GM12878 (cell line): ENCODE measurements around the gene LHFPL2. TPM values are rescaled to one million over a fixed set of nuclear protein-coding genes. Genes with fewer than 3 reads are reported as not detected.

Experiments used
- ATAC-seq: fragments of 200-7000 bp; cut with Tn5 transposase; 3 replicates; pipeline ENCODE4 v1.9.1; 2020; ENCODE audit warnings: mild to moderate bottlenecking, moderate library complexity
- BruUV-seq: library from RNA; stranded (reverse); fragments of 400-500 nt; replicated peaks from 2 replicates; lab custom pipeline; 2021; lab: Mats Ljungman, UMichigan
- CTCF ChIA-PET: fragments of 300-600 bp; sonication (Branson Sonifier 250); formaldehyde crosslinking; extraction: SDS; loops from one replicate; lab custom pipeline; 2021; ENCODE audit warnings: inconsistent platforms; lab: Yijun Ruan, JAX
- POLR2A ChIA-PET: fragments of 350-600 bp; formaldehyde crosslinking; extraction: SDS; loops from one replicate; lab custom pipeline; 2021; ENCODE audit warnings: inconsistent platforms; lab: Charles Lee
- RAD21 ChIA-PET: fragments of 300-600 bp; sonication (Branson Sonifier 250); formaldehyde crosslinking; loops from one replicate; lab custom pipeline; 2023; ENCODE audit warnings: antibody characterized with exemption; ENCODE audit not compliant: unreplicated experiment; lab: Charles Lee
- SMC1A ChIA-PET: fragments of 300-600 bp; sonication (Branson Sonifier 250); formaldehyde crosslinking; loops from one replicate; lab custom pipeline; 2023; ENCODE audit not compliant: unreplicated experiment, uncharacterized antibody; lab: Charles Lee
- DNase-seq: peaks from one replicate; pipeline ENCODE4 v3.0.0-alpha.2; 2011; ENCODE audit warnings: low read depth, low spot score
- FAIRE-seq: peaks from 3 replicates; lab custom pipeline; 2011; peaks lifted over from hg19 to GRCh38; lab: Jason Lieb, UNC
- H2AFZ ChIP-seq: 2 replicates; pipeline ENCODE4 v1.6.0; 2011; ENCODE audit warnings: low read depth, low read length, control low read depth; ENCODE audit not compliant: control insufficient read depth
- H3K27ac ChIP-seq: 2 replicates; pipeline ENCODE4 v1.5.1; 2011; ENCODE audit warnings: control low read depth; ENCODE audit not compliant: control insufficient read depth, insufficient read depth
- H3K27me3 ChIP-seq, 2 experiments: replicated peaks in 1 of 2; 2 replicates each; pipeline versions ENCODE4 v1.6.0 to v1.6.1; 2011; ENCODE audit warnings: low read length in 1 of 2; ENCODE audit not compliant: control insufficient read depth in 2 of 2, insufficient read depth in 2 of 2
- H3K36me3 ChIP-seq, 2 experiments: 2 replicates each; pipeline ENCODE4 v1.5.1; 2011; ENCODE audit warnings: low read length in 1 of 2; ENCODE audit not compliant: control insufficient read depth in 2 of 2, insufficient read depth in 2 of 2
- H3K4me1 ChIP-seq: 2 replicates; pipeline ENCODE4 v1.6.1; 2011; ENCODE audit warnings: mild to moderate bottlenecking, low read length, moderate library complexity, mixed read lengths; ENCODE audit not compliant: control insufficient read depth, insufficient read depth
- H3K4me2 ChIP-seq: 2 replicates; pipeline ENCODE4 v1.6.0; 2011; ENCODE audit warnings: control low read depth; ENCODE audit not compliant: control insufficient read depth, insufficient read depth
- H3K4me3 ChIP-seq: fragments of 200-600 bp; sonication (generic); 2 replicates; pipeline ENCODE4 v1.5.1; 2016
- H3K79me2 ChIP-seq: 2 replicates; pipeline ENCODE4 v1.6.0; 2011; ENCODE audit warnings: low read length; ENCODE audit not compliant: control insufficient read depth, insufficient read depth
- H3K9ac ChIP-seq: 2 replicates; pipeline ENCODE4 v1.8.0; 2011; ENCODE audit warnings: low read length, control low read depth, mixed read lengths; ENCODE audit not compliant: control insufficient read depth, insufficient read depth
- H3K9me3 ChIP-seq: replicated peaks from 3 replicates; pipeline ENCODE4 v1.5.1; 2011; ENCODE audit warnings: mild to moderate bottlenecking, low read length; ENCODE audit not compliant: control insufficient read depth, insufficient read depth
- H4K20me1 ChIP-seq: 2 replicates; pipeline ENCODE4 v1.6.0; 2011; ENCODE audit not compliant: control insufficient read depth, insufficient read depth
- CREB1 ChIP-seq: IDR thresholded peaks from 2 replicates; pipeline ENCODE4 v1.6.1; 2012; ENCODE audit warnings: low read depth, mild to moderate bottlenecking, inconsistent platforms
- KAT2A ChIP-seq: conservative IDR thresholded peaks from 2 replicates; pipeline ENCODE4 v1.6.1; 2011; ENCODE audit warnings: low read depth, low read length; ENCODE audit not compliant: control insufficient read depth
- MTA3 ChIP-seq: IDR thresholded peaks from 2 replicates; pipeline ENCODE4 v1.6.1; 2012; ENCODE audit warnings: low read length, inconsistent platforms, borderline replicate concordance
- ZBED1 ChIP-seq: IDR thresholded peaks from 2 replicates; pipeline ENCODE4 v1.6.1; 2016; ENCODE audit warnings: borderline replicate concordance
- WGBS: methylation state at CpG from one replicate; pipeline ENCODE4 v1.1.6; 2016; ENCODE audit warnings: low lambda C conversion rate; ENCODE audit not compliant: insufficient replicate concordance, insufficient coverage; ENCODE audit errors: missing lambda C conversion rate; 5-methylcytosine and 5-hydroxymethylcytosine counted together
- in situ Hi-C: fragments of 300-500 bp; cut with MboI; formaldehyde crosslinking; loops from 9 replicates; pipeline ENCODE4 v1.14.3; 2018; ENCODE audit warnings: mixed read lengths
- intact Hi-C: fragments of 100-400 bp; cut with micrococcal nuclease; formaldehyde crosslinking; loops from one replicate; pipeline ENCODE4 v1.14.2; 2022; ENCODE audit not compliant: unreplicated experiment
- polyA plus RNA-seq, 11 experiments: library from polyadenylated mRNA; depleted of rRNA in 4 of 11; unstranded in 6 of 11; stranded (reverse) in 5 of 11; fragments of >200 nt; fragmentation: Nextera tagmentation in 4 of 11; fragmentation: Illumina TruSeq in 1 of 11; extraction: Ambion mirVana in 4 of 11; extraction: Trizol in 1 of 11; gene quantifications; 1 replicate in 1 of 11; 2 replicates in 10 of 11; pipeline versions ENCODE4 v1.2.1 to v1.2.3, GENCODE V29; 2011 to 2016; ENCODE audit warnings: inconsistent platforms in 2 of 11, missing spikeins in 2 of 11, low read depth in 1 of 11
- total RNA-seq, 4 experiments: library from RNA; depleted of rRNA in 3 of 4; stranded (reverse); fragments of >200 nt in 3 of 4; fragmentation: Illumina TruSeq in 1 of 4; extraction: Trizol in 1 of 4; gene quantifications; 2 replicates each; pipeline versions ENCODE4 v1.2.1 to v1.2.3, GENCODE V29; 2013 to 2021
- TF ChIP-seq, protein P1 (sequence below): fragments of 450-650 bp; formaldehyde crosslinking; IDR thresholded peaks from 2 replicates; pipeline ENCODE4 v1.4.0; 2020; ENCODE audit warnings: mild to moderate bottlenecking, moderate library complexity
- TF ChIP-seq, protein P2 (sequence below): IDR thresholded peaks from 2 replicates; pipeline ENCODE4 v1.6.1; 2012; ENCODE audit warnings: low read depth, low read length, improper control_type of control experiment
- TF ChIP-seq, protein P3 (sequence below): IDR thresholded peaks from 2 replicates; pipeline ENCODE4 v1.6.1; 2012; ENCODE audit warnings: low read depth, low read length, improper control_type of control experiment
- TF ChIP-seq, protein P4 (sequence below): IDR thresholded peaks from 2 replicates; pipeline ENCODE4 v1.6.1; 2012; ENCODE audit warnings: low read depth, low read length, improper control_type of control experiment

LHFPL2 gene
- total and polyA plus RNA-seq, 10 of the 15 experiments (the other 5 are each of a cell fraction or from before 2014, with no cell fraction given), result 4.1 to 21.8 (median 12.5) TPM

DNA sequence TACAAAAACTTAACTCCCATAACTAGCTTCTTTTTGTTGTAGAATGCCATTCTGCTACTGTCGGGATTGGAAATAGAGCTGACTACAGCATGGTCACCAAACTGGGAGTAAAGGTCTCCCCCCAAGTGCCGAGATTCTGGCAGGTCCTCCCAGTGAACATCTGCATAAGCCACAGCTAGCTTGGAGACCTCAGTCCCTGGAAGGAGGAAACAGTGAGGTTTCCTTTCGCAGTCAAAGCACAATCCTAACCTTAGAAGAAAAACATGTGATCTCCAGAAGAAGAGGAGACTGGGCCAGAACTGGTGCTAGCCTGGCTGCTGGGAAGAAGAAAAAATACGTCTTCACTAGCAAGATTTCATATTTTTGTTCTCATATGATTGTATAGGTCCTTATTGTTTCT lies 160.7 kb downstream of the LHFPL2 start:
- Histone ChIP-seq H3K27me3 (no peaks in the 10 kb centered on the region), H3K4me3 (no peak overlapping the region), H3K27ac (no peak overlapping the region), H3K4me2 (no peak overlapping the region), H3K4me1 (peaks cover 15% of the 10 kb centered on the region), H3K9ac (no peak overlapping the region), H3K9me3 (no peaks in the 10 kb centered on the region)
- intact Hi-C loops (no loop called here), in situ Hi-C loops (no loop called here)
- ChIA-PET CTCF (interaction anchor here (0.7 to 1.5 kb wide), 8 partner anchors 16 to 460 kb away, joined by 3 to 4 read pairs (median 3); no protein-coding TSS in a partner anchor), POLR2A (no interaction called here), RAD21 (no interaction called here)
- BruUV-seq, result no TSS peak
- no peak for FAIRE-seq
- TF ChIP-seq MTA3 (no peak), ZBED1 (no peak), KAT2A (no peak), CREB1 (no peak)
- TF ChIP-seq, protein P1, sequence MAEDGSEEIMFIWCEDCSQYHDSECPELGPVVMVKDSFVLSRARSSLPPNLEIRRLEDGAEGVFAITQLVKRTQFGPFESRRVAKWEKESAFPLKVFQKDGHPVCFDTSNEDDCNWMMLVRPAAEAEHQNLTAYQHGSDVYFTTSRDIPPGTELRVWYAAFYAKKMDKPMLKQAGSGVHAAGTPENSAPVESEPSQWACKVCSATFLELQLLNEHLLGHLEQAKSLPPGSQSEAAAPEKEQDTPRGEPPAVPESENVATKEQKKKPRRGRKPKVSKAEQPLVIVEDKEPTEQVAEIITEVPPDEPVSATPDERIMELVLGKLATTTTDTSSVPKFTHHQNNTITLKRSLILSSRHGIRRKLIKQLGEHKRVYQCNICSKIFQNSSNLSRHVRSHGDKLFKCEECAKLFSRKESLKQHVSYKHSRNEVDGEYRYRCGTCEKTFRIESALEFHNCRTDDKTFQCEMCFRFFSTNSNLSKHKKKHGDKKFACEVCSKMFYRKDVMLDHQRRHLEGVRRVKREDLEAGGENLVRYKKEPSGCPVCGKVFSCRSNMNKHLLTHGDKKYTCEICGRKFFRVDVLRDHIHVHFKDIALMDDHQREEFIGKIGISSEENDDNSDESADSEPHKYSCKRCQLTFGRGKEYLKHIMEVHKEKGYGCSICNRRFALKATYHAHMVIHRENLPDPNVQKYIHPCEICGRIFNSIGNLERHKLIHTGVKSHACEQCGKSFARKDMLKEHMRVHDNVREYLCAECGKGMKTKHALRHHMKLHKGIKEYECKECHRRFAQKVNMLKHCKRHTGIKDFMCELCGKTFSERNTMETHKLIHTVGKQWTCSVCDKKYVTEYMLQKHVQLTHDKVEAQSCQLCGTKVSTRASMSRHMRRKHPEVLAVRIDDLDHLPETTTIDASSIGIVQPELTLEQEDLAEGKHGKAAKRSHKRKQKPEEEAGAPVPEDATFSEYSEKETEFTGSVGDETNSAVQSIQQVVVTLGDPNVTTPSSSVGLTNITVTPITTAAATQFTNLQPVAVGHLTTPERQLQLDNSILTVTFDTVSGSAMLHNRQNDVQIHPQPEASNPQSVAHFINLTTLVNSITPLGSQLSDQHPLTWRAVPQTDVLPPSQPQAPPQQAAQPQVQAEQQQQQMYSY (CRISPR knock-in tag), result no peak
- TF ChIP-seq, protein P2, sequence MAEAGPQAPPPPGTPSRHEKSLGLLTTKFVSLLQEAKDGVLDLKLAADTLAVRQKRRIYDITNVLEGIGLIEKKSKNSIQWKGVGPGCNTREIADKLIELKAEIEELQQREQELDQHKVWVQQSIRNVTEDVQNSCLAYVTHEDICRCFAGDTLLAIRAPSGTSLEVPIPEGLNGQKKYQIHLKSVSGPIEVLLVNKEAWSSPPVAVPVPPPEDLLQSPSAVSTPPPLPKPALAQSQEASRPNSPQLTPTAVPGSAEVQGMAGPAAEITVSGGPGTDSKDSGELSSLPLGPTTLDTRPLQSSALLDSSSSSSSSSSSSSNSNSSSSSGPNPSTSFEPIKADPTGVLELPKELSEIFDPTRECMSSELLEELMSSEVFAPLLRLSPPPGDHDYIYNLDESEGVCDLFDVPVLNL, result no peak
- TF ChIP-seq, protein P3, sequence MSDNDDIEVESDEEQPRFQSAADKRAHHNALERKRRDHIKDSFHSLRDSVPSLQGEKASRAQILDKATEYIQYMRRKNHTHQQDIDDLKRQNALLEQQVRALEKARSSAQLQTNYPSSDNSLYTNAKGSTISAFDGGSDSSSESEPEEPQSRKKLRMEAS, result no peak
- TF ChIP-seq, protein P4, sequence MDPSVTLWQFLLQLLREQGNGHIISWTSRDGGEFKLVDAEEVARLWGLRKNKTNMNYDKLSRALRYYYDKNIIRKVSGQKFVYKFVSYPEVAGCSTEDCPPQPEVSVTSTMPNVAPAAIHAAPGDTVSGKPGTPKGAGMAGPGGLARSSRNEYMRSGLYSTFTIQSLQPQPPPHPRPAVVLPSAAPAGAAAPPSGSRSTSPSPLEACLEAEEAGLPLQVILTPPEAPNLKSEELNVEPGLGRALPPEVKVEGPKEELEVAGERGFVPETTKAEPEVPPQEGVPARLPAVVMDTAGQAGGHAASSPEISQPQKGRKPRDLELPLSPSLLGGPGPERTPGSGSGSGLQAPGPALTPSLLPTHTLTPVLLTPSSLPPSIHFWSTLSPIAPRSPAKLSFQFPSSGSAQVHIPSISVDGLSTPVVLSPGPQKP, result no peak
- TF ChIP-seq, all 136 proteins: peak for 0
- no peaks in the 10 kb centered on the region; the same call in 1 of the 2 replicates for H4K20me1 ChIP-seq
- SMC1A ChIA-PET, result interaction anchor here (0.7 to 1.5 kb wide), 2 partner anchors 16 to 168 kb away, joined by 3 to 5 read pairs; no protein-coding TSS in a partner anchor
- H2AFZ ChIP-seq, result no peak overlapping the region
- ATAC-seq (no peak), DNase-seq (no peak)
- H3K79me2 ChIP-seq, result no peaks in the 10 kb centered on the region
- 97% methylated on average over 4 of the region's 4 CpGs for WGBS
- peaks cover 9 to 26% of the 10 kb centered on the region in 2 experiments; a peak in 3 of 4 replicates for H3K36me3 ChIP-seq
